ENCODE measurements around the gene HIP1R. TPM values are rescaled to one million over a fixed set of nuclear protein-coding genes. Genes with fewer than 3 reads are reported as not detected.
A peak's percentile ranks its signal among the peaks of the same experiment; 100 is the strongest.

The HIP1R gene
- total and polyA plus RNA-seq, 2 of the 4 experiments (the other 2 are of a cell fraction): 13.8 to 18.5 TPM

DNA sequence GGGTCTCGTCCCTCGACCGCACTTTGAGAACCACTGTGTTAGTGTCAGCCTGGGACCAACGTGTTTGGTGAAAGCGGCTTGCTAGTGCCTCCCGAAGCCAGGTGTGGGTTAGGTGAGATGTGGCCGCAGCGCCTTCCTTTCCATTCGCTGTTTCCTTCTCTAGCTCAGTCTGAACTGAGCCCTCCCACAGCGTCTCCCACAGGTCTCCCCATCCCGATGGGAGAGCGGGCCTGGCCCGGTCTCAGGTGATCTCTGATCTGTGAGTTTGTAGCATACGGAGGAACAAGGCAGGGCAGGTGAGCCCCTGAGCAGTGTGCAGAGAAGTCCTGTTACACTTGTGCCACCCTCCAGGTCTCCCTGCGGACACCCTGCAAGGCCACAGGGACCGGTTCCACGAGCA, 19.3 kb downstream of the HIP1R start:
- Histone ChIP-seq H3K36me3 (ENCODE audit: control insufficient read depth, insufficient read depth, low read length) (peaks cover 5% of the 10 kb centered on the region; the same call in 1 of the 2 replicates), H3K27ac (ENCODE audit: insufficient read depth, low read length) (no peak overlapping the region), H3K9me3 (ENCODE audit: control insufficient read depth, insufficient read depth, low read length) (no peaks in the 10 kb centered on the region), H2BK5ac (ENCODE audit: low read depth, low read length, poor library complexity, severe bottlenecking) (no peak overlapping the region), H3K9ac (ENCODE audit: low read depth, low read length) (no peak overlapping the region), H2AK9ac (replicated peaks; ENCODE audit: low read depth, low read length, poor library complexity) (peak overlapping the region; percentile 76), H3K14ac (replicated peaks; ENCODE audit: low read depth, low read length) (no peak overlapping the region), H3K23ac (ENCODE audit: low read depth, low read length) (no peak overlapping the region), H2BK15ac (ENCODE audit: low read depth, low read length) (no peak overlapping the region), H2AFZ (replicated peaks; ENCODE audit: low read length, poor library complexity) (peak overlapping the region; percentile 21), H4K8ac (ENCODE audit: low read depth in 2 of 2, low read length in 2 of 2) (no peak overlapping the region), H2AK5ac (ENCODE audit: low read depth, low read length) (peak overlapping the region; percentile 33; the same call in 1 of the 2 replicates), H3K18ac (ENCODE audit: low read depth, low read length) (no peak overlapping the region), H4K20me1 (ENCODE audit: insufficient read depth, low read length) (peaks cover 8% of the 10 kb centered on the region), H3K27me3 (ENCODE audit: control insufficient read depth, insufficient read depth, low read length) (no peaks in the 10 kb centered on the region), H3K4me1 (ENCODE audit: control insufficient read depth, insufficient read depth, low read length) (peaks cover 16% of the 10 kb centered on the region), H2BK20ac (ENCODE audit: low read depth, low read length) (no peak overlapping the region), H3K4me2 (ENCODE audit: low read depth, low read length) (no peak overlapping the region), H4K91ac (ENCODE audit: insufficient read depth, low read depth, low read length) (no peak overlapping the region), H3K9me1 (ENCODE audit: insufficient read depth, low read length) (peaks cover 18% of the 10 kb centered on the region), H3K4ac (ENCODE audit: low read depth, low read length) (no peak overlapping the region), H3K4me3 (ENCODE audit: insufficient read depth, low read depth, low read length) (no peak overlapping the region), H3K56ac (ENCODE audit: extremely low read depth, insufficient read depth, low read length) (no peak overlapping the region), H4K5ac (ENCODE audit: low read depth, low read length) (no peak overlapping the region), H2BK120ac (ENCODE audit: low read depth, low read length) (no peak overlapping the region), H3K79me1 (ENCODE audit: low read depth in 1 of 2, low read length in 2 of 2) (peaks cover 0 to 7% of the 10 kb centered on the region in 2 experiments; a peak in 2 of 4 replicates)
- in situ Hi-C loops (cut with MboI; ENCODE audit: low sequenced_read_pairs): no loop called here
- intact Hi-C loops (cut with micrococcal nuclease): no loop called here
- TF ChIP-seq MAFK (IDR thresholded peaks at IDR 0.05; ENCODE audit: low read depth, low read length): no peak
- no peak for TF ChIP-seq USF2 (IDR thresholded peaks at IDR 0.05; ENCODE audit: low read depth, low read length)
- TF ChIP-seq, protein P1, sequence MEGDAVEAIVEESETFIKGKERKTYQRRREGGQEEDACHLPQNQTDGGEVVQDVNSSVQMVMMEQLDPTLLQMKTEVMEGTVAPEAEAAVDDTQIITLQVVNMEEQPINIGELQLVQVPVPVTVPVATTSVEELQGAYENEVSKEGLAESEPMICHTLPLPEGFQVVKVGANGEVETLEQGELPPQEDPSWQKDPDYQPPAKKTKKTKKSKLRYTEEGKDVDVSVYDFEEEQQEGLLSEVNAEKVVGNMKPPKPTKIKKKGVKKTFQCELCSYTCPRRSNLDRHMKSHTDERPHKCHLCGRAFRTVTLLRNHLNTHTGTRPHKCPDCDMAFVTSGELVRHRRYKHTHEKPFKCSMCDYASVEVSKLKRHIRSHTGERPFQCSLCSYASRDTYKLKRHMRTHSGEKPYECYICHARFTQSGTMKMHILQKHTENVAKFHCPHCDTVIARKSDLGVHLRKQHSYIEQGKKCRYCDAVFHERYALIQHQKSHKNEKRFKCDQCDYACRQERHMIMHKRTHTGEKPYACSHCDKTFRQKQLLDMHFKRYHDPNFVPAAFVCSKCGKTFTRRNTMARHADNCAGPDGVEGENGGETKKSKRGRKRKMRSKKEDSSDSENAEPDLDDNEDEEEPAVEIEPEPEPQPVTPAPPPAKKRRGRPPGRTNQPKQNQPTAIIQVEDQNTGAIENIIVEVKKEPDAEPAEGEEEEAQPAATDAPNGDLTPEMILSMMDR (conservative IDR thresholded peaks at IDR 0.05; ENCODE audit: low read depth, low read length): no peak
- TF ChIP-seq RFX5 (IDR thresholded peaks at IDR 0.05; ENCODE audit: low read depth, low read length): no peak
- no peak for TF ChIP-seq SMC3 (IDR thresholded peaks at IDR 0.05; ENCODE audit: low read depth, low read length)
- TF ChIP-seq NFE2L2 (IDR thresholded peaks at IDR 0.05; ENCODE audit: low read depth, low read length): no peak
- TF ChIP-seq BHLHE40 (IDR thresholded peaks at IDR 0.05; ENCODE audit: low read depth, low read length): no peak
- TF ChIP-seq RCOR1 (IDR thresholded peaks at IDR 0.05; ENCODE audit: insufficient replicate concordance, low read length): no peak
- TF ChIP-seq, protein P2, sequence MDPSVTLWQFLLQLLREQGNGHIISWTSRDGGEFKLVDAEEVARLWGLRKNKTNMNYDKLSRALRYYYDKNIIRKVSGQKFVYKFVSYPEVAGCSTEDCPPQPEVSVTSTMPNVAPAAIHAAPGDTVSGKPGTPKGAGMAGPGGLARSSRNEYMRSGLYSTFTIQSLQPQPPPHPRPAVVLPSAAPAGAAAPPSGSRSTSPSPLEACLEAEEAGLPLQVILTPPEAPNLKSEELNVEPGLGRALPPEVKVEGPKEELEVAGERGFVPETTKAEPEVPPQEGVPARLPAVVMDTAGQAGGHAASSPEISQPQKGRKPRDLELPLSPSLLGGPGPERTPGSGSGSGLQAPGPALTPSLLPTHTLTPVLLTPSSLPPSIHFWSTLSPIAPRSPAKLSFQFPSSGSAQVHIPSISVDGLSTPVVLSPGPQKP (IDR thresholded peaks at IDR 0.05; ENCODE audit: borderline replicate concordance, low read depth, low read length): no peak
- no peak for TF ChIP-seq CEBPB (IDR thresholded peaks at IDR 0.05; ENCODE audit: low read depth, low read length)
- TF ChIP-seq FOS (IDR thresholded peaks at IDR 0.05; ENCODE audit: low read depth, low read length): no peak
- no peak for TF ChIP-seq MXI1 (IDR thresholded peaks at IDR 0.05; ENCODE audit: borderline replicate concordance, low read depth, low read length)
- no peak for TF ChIP-seq MAZ (IDR thresholded peaks at IDR 0.05; ENCODE audit: borderline replicate concordance, low read depth, low read length)
- no peak for TF ChIP-seq CHD1 (IDR thresholded peaks at IDR 0.05; ENCODE audit: low read depth, low read length)
- TF ChIP-seq RAD21 (IDR thresholded peaks at IDR 0.05; ENCODE audit: low read length): no peak
- TF ChIP-seq POLR2A (IDR thresholded peaks at IDR 0.05; ENCODE audit: low read depth, low read length): no peak
- DNase-seq: no peak
- BruUV-seq (replicated peaks): no TSS peak
- no peak for ATAC-seq (ENCODE audit: low read depth)
- dilution Hi-C loops (cut with HindIII; ENCODE audit: low sequenced_read_pairs, unreplicated experiment): no loop called here
- WGBS, 2 experiments (ENCODE audit: extremely low coverage in 2 of 2, insufficient read length in 1 of 2): 92% methylated on average over 7 of the region's 17 CpGs; no CpG with 5 or more reads in 1 of the 2 experiments
- ChIA-PET POLR2A (ENCODE audit: unreplicated experiment) (no interaction called here), CTCF (no interaction called here)

Data from IMR-90 (cell line).